ENCODE measurements around the gene ZNF77.

Gene ZNF77

DNA sequence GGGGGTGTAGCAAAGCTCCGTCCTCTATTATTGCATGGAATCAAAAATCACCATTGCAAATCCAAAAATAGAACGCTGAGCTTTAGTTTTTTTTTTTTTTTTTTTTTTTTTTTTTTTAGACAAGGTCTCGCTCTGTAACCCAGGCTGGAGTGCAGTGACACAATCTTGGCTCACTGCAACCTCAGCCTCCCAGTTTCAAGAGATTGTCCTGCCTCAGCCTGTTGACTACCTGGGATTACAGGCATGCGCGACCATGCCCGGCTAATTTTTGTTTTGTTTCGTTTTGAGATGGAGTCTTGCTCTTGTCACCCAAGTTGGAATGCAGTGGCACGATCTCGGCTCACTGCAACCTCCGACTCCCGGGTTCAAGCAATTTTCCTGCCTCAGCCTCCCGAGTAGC, 15.3 kb upstream of the ZNF77 start:
- FAIRE-seq (no peak), DNase-seq (ENCODE audit: insufficient read length, low spot score) (no peak)

GRCh38 chr19:2957160-2957559, 12.4 kb upstream of the ZNF77 start:
- DNase-seq (ENCODE audit: insufficient read length, low spot score) (no peak), FAIRE-seq (no peak)
- TF ChIP-seq CTCF (IDR thresholded peaks at IDR 0.05; ENCODE audit: insufficient read depth, missing control alignments) = no peak

More for the DNA sequence above, 15.3 kb upstream of the ZNF77 start:
- TF ChIP-seq CTCF (IDR thresholded peaks at IDR 0.05; ENCODE audit: insufficient read depth, missing control alignments) = no peak

DNA sequence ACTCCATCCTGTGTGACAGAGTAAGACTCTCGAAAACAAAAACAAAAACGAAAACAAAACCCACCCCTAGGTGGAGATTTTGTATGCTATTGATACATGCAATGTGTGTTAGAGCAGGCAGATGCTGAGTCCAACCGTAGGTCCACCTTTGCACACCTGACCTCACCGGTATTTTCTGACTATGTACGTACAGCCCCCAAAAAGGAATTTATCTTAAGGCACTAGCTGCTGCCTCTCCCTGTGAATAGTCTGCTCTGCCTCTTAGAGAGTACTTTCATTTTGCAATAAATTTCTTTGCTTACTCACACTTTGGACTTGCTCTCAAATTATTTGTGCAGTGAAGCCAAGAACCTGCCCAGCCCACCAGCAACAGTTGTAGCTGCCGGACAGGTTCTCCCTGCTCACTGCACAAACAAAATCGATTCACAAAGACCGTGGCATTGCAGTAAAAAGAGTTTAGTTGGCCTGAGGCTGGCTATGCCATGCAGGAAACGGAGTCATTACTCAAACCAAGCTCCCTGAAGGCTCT, 8.2 kb upstream of the ZNF77 start:
- no peak for DNase-seq (ENCODE audit: insufficient read length, low spot score)

GRCh38 chr19:2950286-2951124, 5.7 kb upstream of the ZNF77 start:
- FAIRE-seq (peak; percentile 48), DNase-seq (ENCODE audit: insufficient read length, low spot score) (peak; percentile 99)
- TF ChIP-seq CTCF (IDR thresholded peaks at IDR 0.05; ENCODE audit: insufficient read depth, missing control alignments) = no peak

More for the DNA sequence above, 8.2 kb upstream of the ZNF77 start:
- no peak for FAIRE-seq
- TF ChIP-seq CTCF (IDR thresholded peaks at IDR 0.05; ENCODE audit: insufficient read depth, missing control alignments) = no peak

- no peak for TF ChIP-seq CTCF (IDR thresholded peaks at IDR 0.05; ENCODE audit: insufficient read depth, missing control alignments)
- FAIRE-seq = no peak
- no peak for DNase-seq (ENCODE audit: insufficient read length, low spot score)
These were observed 5.1 kb upstream of the ZNF77 start for GRCh38 chr19:2949939-2950285.

DNA sequence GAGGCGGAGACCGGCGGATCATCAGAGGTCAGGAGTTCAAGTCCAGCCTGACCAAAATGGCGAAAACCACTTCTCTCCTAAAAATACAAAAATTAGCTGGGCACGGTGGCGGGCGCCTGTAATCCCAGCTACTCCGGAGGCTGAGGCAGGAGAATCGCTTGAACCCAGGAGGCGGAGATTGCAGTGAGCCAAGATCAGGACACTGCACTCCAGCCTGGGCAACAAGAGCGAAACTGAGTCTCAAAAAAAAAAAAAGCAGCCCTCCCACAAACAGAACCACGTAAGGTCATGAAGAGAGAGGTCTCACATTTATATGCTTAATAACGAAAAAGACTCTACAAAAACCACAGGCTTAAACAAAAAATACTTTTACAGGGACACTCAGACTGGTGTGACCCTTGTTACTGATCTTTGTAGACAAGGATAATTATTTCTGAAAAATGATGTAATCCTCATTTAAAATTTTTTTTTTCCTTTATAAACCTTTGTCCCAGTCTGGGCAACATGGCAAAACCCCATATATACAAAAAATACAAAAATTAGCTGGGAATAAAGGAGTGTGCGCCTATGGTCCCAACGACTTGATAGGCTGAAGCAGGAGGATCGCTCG, 909 bp upstream of the ZNF77 start:
- no peak for FAIRE-seq

More for the DNA sequence above, 909 bp upstream of the ZNF77 start:
- DNase-seq (ENCODE audit: insufficient read length, low spot score) = no peak
- TF ChIP-seq CTCF (IDR thresholded peaks at IDR 0.05; ENCODE audit: insufficient read depth, missing control alignments) = no peak
